ENCODE results near the gene LSM7.
A peak's percentile ranks its signal among the peaks of the same experiment; 100 is the strongest.

LSM7 gene

DNA sequence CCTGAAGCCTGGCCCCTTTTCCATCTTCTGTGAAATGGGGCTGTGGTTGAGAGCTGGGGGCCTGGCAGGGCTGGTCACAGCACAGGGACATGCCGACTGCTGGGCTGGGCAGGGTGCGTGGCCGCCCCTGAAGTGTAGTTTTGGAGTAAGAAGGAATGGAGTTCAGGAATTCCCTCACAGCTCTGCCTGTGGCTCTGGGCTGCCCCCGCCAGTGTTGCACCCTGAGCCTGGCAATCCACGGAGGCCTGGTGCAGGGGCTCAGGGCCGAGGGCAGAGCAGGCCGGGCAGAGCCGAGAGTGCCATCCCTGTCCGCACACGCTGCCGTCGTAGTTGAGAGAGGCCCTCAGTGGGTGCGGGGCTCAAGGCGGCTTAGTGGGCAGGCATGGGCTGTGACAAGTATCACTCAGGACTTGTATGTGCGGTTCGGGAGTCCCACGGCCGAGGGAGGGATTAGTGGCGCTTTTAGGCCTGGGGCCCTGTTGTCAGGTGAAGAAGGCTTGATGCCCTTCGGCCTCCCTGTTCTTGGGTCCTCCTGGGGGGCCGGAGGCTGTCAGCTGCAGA lies 9.7 kb upstream of the LSM7 start:
- no peak for DNase-seq

GRCh38 chr19:2337329-2337707 lies 8.9 kb upstream of the LSM7 start:
- DNase-seq = no peak

GRCh38 chr19:2336528-2337328 lies 8.3 kb upstream of the LSM7 start:
- no peak for DNase-seq

DNA sequence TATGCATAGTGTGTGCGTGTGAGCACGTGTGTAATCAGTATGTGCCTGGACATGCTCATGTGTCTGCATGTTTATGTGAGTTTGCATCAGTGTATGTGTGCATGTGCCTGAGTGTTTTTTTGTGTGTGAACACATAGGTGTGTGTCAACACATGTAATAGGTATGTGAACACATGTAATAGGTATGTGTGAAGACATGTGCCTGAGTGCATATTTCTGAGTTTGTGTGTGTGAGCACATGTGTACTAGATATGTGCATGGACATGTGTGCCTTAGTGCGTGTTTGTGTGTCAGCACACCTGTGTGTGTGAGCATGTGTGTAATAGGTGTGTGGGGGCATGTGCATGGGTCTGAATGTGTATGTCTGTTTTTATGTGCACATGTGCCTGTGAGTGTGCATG lies 7.5 kb upstream of the LSM7 start:
- no peak for DNase-seq

GRCh38 chr19:2334986-2335846 lies 6.8 kb upstream of the LSM7 start:
- peak; percentile 18 for DNase-seq

DNA sequence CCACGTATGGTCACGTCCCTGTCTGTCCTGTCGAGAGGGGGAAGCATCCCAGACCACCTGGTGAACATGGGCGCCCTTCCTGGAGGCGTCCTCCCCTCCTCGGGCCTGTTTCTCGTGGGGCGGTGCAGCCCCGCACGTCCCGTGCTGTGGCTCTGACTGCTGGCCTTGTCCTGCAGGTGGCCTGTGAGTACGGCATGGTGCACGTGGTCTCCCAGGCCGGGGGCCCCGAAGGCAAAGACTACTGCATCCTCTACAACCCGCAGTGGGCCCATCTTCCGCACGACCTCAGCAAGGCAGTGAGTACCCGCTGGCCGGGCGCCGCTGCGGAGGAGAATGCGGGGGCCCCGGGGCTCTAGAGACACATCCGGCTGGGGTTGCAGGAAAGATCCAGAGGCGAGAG lies 6.0 kb upstream of the LSM7 start:
- DNase-seq = no peak

- no peak for DNase-seq
Observed at GRCh38 chr19:2333807-2334211, 5.4 kb upstream of the LSM7 start.

- no peak for DNase-seq
Observed at GRCh38 chr19:2333027-2333806, 4.8 kb upstream of the LSM7 start.

DNA sequence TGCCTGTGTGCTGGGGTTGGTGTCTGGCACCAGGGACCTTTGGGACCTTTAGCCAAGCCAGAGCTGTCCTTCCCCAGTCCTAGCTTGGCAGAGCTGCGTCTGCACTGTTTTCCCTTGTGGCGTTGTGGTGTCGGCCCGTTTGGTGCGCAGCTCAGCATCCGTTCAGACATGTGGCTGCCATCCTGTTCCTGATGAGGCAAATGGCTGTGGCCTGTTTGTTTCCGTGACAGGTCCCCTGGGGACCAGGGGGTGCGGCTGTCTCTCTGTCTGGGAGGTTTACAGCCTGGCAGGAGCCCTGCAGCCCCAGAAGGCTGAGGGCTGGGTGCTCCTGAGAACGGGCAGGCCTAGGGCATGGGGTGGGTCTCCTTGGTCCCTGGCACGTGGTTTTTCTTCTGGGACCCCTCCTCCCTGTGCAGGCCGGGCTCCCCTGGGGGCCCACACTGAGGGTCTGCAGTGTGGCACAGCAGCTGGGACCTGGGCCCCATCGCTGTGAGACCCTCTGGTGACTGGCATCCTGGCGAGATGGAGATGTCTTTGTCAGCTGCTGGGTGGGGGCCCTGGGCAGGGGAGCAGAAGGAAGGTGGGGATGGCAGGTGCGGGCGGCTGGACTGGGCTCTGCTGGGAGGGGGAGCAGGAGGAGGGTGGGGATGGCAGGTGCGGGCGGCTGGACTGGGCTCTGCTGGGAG lies 4.1 kb upstream of the LSM7 start:
- DNase-seq = peak; percentile 31

DNA sequence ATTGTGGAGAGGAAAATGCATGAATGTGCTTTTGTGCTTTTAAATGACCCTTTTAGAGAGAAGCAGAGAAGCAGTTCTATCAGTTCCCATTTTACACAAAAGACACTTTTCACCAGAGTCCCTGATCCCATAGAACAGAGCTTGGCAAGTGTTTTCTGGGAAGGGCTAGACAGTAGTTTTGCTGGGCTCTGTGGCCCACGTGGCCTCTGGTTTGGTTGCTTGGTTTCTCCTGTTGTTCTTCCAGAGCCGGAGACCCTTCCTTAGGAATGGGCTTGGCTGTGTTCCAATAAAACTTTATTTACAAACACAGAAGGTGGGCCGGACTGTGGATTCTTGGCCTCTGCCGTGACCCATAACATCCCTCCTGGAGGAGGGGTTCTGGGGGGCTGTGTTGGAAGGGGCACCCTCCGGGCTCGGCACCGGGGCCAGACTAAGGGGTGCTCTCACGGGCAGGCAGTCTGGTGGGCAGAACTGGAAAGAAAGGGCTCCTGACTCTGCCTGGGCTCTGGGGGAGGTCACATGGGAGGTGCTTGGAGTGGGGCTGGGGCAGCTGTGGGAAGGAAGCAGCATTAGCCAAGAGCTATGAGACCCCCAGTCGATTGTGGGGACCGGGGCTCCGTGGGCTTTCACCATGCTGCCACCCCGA lies 3.3 kb upstream of the LSM7 start:
- DNase-seq = no peak

GRCh38 chr19:2330632-2331284 lies 2.4 kb upstream of the LSM7 start:
- no peak for DNase-seq

DNA sequence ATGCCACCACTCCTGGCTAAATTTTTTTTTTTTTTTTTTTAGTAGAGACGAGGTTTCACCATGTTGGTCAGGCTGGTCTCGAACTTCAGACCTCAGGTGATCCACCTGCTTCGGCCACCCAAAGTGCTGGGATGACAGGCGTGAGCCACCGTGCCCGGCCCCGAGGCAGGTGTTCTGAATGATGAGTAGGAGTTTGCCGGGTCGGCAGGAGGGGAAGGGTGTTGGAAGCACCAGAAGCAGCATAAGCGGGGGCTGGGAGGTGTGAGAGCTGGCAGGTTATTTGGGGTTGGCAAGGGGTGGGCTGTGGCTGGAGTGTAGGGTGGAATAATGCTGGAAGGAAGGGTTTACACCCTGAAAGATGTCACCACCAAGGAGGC lies 1.9 kb upstream of the LSM7 start:
- DNase-seq = no peak

- DNase-seq = no peak
Observed at GRCh38 chr19:2329501-2329916, 1.1 kb upstream of the LSM7 start.

DNA sequence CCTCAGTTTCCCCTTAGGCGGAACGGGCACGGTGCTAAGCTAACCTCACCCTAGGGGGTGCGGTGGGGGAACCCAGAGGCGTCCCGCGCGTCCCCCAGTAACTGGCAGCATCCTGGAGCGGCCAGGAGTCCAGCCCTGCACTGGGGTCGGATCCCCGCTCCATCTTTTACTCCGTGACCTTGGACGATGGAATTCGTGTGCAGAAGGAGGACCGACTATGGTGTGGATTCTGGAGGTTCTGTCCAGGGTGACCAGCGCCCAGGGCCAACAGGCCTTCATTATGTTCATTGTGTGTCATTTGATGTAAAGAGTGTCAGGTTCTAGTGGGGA lies 728 bp upstream of the LSM7 start:
- DNase-seq = no peak

DNA sequence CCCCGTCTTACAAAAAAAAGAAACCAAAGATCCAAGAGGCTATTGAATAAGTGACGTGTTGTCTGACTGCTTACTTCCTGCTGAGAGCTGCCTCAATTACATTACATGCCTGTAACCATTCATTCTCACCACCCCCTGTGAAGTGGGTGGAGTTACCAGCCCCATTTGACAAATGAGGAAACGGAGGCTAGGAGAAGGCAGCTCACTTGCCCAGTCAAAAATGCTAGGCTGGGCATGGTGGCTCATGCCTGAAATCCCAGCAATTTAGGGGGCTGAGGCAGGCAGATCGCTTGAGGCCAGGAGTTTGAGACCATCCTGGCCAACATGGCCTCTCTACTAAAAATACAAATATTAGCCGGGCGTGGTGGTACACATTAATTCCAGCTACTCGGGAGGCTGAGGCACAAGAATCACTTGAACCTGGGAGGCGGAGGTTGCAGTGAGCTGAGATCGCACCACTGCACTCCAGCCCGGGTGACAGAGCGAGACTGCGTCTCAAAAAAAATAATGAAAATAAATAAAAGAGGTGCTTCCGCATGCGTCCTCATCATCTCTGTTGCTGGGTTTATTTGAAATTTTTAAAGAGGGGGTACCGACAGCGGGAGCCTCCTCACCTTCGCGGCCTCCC lies 499 bp downstream of the LSM7 start:
- no peak for DNase-seq

GRCh38 chr19:2326699-2327360 lies 1.6 kb downstream of the LSM7 start:
- DNase-seq = no peak

- no peak for DNase-seq
Observed at GRCh38 chr19:2325281-2326046, 2.9 kb downstream of the LSM7 start.

DNA sequence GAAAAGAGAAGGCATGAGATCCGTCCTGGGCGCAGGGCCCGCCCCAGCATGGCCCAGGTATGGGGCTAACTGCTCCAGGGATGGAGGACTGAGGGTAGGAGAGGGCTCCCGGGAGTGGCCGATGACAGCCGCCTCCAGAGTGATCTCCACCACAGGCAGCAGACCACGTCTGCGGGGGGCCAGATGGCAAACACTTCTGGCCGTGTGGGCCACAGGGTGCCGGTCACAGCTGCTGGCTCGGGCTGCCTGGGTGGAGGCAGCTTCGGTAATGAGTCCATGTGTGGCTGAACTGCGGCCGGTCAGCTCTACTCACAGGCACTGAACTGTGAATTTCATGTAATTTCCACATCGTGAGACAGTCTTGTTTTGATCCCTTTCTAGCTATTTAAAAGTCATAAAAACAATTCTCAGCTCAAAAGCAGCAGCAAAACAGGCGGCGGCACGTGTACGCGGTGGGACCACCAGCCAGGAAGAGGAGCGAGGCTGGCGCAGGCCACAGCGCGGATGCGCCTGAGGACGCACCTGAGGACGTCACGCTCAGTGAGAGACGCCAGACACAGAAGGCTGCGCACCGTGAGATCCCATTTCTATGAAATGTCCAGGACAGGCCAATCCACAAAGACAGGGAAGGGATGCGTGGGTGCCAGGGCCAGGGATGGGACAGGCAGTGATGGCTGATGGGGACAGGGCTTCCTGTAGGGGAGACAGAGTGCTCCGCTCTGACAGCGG lies 4.0 kb downstream of the LSM7 start:
- DNase-seq = no peak

DNA sequence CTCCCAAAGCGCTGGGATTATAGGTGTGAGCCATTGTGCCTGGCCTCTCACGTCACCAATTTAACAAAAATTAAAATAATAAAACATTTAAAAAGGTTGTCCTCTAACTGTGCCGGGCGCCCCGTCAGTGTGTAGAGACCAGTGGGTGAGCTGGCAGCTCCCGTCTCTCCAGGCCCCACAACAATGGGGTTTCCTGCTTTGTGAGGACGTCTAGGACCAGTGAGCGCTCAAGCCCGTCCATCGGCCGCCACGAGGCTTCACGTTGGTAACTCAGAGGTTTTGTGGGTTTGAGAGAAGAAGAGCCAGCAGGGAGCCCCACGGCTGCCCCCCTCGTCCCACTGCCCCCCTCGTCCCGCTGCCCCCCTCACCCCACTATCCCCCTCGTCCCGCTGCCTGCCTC lies 4.7 kb downstream of the LSM7 start:
- DNase-seq = no peak

Data from effector CD8-positive, alpha-beta T cell (primary cell).